ENCODE data around the gene UNC79.

UNC79 gene

DNA sequence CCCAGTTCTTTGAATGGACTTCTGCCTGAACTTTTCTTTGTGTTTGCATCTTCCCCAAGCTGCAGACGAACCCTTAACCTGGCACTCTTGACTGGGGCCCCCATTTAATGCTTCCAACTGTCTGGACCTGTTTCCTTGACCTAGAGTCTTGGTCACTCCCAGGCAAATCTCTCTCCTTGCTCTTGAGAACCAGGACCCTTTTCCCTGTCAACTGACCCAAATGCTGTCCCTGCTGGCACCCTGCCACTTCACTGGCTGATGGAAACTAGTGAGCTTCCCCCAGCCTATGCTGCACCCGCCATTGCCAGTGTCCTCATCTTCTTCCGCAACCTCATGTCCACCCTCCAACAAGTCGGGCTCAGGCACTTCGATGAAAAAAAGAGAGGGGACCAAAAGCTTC is 278.1 kb downstream of the UNC79 start:
- DNase-seq (ENCODE audit: low read depth): no peak

DNA sequence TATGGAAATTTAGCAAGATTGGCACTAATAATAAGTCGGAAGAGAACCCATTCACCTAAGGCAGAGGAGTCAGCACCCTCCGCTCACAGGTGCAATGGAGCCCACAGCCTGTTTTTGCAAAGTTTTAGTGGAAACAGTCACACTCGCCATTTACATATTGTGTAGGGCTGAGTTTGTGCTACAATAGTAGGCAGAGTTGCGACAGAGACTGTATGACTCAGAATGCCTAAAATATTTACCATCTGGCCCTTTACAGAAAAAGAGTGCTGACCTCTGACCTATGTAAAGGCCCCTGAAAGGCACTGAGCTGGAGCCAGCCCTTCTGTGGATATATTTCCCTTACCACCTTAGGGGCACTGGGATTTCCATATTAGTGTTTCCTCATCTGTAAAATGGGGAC is 278.5 kb downstream of the UNC79 start:
- DNase-seq (ENCODE audit: low read depth): no peak

DNA sequence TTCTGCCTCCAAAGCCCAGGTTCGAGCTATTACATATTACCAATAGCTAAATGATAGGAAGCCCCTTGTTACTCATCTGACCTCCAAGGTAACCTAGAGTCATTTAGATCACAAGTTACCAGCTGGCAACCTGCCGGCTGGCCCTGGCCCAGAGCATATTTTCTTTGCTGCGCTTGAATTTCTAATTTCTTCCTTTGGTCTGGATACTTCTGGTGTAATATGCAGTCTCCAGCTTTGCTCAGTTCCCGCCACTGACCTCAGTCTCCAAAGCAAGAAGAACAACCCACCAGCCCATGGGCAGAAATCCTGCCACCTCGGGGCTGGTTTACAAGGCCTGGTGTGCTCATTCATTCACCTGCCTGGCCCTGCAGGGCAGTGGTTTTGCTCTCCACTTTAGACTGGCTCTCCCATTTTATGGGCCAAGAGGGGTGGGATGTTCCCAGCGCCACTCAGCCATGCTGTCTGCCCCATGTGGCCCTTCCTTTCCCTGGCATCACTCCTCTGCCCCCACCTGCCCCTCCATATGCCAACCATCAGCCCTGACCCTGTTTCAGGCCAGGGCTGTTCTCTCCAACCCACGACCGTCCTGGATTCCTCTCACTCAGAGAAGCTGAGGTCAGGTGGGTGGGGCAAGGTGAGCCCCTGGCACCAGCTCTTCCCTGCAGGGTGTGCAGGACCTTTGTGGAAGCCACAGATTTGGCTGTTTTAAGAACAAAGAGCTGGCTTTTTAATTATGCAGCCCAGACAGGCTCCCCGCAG is 281.5 kb downstream of the UNC79 start:
- no peak for DNase-seq (ENCODE audit: low read depth)

DNA sequence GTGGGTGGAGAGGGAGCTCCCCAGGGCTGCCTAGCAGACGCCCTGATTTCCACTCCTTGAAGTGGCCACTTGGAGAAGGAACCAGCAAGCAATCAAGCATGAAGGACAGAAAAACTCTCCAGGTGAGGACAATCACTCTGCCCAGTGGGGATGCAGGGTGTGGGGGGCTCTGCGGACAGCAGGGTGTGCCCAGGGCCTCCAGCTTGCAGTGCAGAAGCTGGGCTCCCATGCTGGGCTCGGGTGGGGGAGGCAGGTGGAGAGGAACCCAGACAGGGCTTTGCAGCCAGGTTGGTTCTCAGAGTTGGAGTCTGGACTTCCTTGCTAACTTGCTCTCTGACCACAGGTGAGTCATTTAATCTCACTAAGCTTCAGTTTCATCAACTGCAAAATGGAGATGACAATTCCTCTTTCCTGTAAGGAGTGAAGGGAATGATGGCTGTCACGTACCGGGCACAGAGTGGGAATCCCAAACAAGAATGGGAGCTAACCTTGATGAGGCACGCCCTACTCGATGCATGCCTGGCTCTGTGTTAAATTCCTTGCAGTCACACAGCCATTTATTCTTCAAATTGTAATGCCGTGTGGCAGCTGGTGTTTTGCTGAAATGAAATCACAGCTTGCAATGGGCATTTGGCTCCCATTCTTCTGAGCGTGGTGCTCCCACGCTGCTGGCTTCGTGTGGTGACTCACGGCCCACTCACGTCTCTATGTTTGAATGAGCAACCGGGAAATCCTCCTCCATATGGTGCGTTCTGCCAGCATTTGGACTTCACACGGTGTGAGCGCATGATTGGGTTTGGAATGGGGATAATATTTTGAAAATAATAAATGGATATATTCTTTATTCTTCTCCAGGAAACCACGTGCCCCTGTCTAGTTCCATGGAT is 282.3 kb downstream of the UNC79 start:
- no peak for DNase-seq (ENCODE audit: low read depth)

DNA sequence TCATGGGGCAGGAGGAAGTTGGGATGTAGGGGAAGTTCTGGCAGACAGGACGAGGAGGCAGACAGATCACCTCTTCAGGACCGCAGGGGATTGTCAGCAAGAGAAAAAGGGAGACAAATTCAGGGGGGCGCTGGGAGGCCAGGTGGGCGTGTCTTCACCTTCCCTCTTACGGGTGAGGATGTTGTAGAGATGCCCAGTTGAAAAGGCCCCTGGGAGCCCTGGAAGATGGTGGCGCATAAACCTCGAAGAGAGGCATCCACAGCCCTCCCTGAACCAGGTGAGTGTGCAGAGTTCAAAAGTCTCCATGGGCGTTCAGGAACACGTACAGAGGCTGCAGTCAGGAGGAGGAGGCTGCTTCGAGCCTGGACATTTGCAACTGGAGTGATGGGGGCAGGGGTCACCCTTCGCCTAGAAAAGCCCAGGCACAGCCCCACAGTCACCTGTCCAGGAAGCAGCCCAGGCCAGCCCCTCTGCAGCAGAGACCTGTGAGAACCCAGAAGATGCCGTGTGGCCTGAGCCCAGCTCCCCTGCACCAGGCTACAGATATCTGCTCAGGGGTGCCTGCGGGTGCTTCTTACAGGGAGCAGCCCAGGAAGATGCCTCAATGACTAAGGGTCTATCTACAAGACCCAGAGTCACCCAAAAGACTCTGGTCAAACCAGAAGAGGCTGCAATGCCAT is 283.1 kb downstream of the UNC79 start:
- DNase-seq (ENCODE audit: low read depth): no peak

DNA sequence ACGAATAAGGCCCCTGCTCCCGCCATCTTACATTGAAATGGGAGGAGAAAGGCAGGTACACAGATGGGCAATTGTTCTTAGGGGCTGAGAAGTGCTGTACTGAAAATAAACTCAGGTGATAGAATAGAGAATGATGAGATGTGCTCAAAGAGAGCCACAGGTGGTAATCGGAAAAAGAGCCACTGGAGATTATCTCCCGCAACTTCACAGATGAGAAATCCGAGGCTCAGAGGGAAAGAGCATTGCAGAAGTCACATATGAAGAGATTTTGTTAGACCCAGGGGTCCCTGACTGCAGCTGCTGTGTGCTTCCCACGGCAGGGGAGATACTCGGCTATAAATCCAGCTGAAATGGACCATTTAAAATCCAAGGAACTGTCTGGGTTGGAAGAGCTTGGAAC is 283.9 kb downstream of the UNC79 start:
- no peak for DNase-seq (ENCODE audit: low read depth)

DNA sequence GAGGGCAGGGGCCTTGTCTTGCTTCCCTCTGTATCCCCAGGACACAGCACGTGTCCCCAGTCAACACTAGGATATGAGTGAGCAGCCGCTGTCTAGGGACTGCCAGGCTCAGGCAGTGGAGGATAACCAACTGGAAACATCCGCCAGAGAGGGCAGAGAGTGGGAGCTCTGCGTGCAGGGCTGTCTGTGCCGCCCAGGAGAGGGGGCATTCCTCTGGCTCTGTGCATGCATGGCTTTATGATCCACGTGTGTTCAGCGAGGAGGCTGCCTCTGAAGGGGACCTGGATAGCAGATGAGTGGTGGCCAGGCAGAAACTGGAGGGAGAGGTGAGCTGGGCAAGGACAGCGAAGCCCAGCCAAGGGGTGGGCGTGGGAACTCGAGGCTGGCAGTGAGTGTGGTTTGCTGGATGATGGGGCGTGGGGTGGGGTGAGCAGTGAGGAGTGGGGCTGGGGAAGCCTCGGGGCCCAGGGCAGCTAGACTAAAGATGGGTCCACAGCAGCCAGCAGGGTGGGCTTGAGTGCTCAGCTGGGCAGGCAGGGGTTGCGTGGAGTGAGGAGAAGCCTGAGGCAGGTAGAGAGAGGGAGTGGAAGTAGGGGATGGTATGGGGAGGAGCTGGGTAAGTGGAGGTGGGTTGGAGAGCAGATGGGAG is 284.7 kb downstream of the UNC79 start:
- DNase-seq (ENCODE audit: low read depth): no peak

DNA sequence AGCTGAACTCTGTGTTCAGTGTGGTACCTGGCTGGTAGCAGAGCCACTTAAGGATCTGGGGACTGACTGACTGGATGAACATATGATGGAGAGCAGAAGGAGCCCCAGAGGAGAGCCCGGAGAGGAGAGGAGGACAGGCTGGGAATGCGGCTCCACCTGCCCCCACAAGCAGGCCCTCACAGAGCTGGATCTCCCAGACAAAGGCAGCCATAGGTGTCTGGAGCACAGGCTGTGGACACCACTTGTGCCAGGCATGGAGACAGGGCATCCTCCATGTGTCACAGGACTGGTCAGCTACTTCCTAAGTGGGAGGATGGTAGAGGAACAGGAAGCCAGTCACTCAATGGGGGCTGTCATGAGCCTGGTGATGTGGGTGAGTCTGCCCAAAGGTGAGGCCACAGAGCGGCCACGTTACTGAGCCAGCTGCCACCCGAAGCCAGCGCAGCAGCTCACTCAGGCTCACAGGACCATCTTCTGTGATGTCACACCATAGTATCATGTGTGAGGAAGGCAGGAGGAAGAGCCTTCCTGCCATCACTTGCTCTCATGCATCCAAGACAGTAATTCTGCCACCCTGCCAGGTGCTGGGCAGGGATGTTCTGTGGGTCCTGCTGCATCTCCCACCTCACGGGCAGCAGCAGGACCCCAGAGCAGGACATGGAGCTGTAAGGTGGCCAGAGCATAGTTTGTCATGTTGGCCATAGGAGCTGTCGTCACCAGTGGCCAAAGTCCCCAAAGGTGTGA is 285.4 kb downstream of the UNC79 start:
- DNase-seq (ENCODE audit: low read depth): no peak

DNA sequence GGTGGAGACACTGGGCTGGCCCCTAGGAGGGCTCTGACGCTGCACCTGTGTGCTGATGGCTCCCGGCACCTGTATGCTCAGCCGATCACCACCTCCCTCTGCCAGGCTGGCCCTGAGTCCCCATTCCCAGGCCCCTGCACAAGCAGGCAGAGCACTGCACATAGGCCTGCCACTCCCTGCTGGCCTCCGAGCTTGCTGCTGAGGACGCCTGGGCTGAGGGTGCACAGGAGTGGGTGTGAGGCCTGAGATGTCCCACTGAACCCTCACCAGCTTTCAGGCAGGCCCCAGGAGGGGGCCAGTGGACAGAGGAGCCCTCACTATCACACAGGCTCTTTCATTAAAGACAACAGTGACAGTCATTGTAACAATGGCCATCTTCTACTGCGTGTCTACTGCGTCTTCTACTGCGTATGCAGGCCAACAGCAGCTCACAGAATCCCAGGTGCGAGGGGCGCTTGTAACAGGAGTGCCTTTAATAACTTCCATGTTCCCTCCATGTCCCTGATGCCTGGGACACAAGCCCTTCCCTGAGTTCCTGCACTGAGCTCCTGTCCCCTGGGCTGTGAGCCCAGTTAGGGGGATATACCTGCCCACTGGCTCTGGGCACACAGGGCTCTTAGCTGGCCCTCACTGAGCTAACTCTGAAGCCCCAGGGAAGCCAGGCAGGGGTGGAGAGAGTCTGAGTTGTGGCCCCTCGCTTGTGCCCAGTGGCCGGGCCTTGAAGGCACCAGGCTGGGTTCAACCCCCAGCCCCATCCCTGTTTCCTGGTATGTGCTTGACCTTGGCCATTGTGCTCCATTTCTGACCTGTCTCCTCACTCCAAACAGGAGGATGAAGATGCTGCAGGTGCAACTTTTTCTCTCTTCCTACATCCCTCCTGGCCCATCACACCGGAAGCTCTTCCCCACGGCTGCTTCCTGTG is 286.3 kb downstream of the UNC79 start:
- no peak for DNase-seq (ENCODE audit: low read depth)

DNA sequence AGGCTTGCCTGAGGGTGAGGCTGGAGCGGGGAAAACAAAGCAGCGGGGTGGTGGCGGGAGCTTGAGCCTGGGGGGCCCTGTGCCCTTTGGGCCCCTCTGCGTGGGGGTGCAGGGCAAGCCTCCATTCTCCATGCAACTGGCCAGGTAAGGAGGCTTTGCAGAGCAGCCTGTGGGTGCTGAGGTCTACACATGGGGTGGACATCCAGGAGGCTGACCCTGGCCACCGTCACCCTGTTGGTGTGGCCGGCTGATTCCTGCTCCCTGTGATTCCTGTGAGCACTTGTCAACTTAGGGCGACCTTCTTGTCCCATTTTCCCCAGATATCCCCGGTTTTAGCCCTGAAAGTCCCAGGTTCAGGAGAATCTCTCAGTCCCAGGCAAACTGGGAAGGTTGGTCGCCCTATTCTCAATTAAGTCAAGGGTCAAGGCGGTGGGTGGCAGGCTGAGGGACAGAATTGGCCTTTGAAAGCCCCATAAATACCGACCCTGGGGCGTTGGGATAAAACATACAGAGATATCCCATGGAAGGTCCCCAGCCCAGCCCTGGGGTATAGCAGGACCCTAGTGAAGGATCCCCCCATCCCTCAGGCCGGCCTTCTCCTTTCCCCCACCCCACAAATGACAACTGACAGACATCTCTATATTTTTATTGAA is 287.1 kb downstream of the UNC79 start:
- no peak for DNase-seq (ENCODE audit: low read depth)

DNA sequence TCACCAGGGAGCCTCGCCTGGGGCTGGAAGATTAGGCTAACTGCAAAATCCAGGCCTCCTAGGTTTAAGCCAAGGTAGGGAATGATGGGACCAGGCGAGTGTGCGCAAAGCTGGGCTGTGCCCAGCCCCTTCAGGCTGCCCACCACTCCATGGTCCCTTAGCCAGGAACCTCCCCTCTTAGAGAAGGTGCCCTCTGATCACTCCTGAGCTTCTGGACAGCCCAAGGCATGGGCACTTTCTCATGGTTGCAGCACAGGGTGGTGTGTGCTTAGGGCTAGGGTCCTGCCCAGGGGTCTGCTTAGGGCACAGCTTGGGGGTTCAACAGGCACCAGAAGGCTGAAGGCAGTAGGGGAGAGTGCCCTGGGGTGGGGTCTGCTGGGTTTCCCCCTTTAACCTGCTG is 288.5 kb downstream of the UNC79 start:
- no peak for DNase-seq (ENCODE audit: low read depth)

DNA sequence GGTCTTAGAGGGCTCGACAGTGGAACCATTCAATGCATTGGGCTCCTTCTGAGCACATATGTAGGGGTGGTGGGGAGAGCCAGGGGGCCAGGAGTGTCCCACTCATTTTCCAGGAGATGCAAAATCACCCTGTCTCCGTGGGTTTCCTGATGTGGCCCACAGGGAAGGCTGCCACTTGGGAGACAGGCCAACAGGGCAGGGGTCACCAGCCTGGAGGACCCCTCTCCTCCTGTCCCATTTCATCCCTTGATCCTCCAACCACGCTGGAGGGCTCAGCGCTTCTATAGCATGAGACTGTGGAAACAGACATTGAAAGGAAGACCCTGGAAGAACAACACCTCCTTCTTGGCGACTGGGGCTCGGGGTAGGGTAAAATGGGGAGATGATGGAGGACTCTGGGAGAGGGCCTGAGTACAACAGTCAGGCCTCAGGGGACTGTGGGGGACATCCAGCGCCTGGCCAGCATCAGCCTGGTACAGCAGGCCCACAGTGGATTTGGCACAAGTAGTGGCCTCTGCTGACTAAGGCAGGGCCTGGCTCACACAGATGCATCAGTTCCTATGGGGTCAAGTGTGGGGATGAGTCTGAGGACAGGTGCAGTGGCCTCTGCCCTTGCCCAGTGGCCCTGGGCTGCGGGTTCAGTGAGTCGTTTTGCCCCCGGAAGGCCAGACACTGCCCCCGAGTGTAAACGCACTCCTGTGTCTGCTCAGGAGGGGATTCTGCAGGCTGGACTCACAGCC is 289.5 kb downstream of the UNC79 start:
- DNase-seq (ENCODE audit: low read depth): no peak

DNA sequence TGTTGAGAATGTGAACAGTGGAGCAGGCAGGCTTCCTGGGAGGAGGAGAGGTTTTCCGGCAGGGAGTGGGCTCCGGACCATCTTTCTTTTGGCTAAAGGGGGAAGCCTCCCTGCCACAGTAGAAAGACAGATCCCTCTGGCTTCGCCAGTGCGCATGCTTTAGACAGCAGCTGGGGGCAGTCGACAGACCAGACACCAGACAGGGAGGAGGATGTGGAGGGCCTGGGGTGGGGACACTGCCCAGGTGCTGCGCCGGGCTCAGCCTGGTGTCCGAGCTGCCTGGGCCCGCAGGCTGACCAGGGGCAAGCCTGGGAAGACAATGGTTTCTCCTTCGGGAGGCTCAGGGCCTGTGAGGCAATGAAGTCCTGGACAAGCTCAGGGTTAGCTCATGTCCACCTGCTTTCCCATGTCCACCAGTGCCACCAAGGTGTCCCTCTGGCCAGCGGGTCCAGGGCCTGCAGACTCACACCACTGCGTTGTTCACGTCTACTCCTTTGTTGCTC is 290.3 kb downstream of the UNC79 start:
- no peak for DNase-seq (ENCODE audit: low read depth)

DNA sequence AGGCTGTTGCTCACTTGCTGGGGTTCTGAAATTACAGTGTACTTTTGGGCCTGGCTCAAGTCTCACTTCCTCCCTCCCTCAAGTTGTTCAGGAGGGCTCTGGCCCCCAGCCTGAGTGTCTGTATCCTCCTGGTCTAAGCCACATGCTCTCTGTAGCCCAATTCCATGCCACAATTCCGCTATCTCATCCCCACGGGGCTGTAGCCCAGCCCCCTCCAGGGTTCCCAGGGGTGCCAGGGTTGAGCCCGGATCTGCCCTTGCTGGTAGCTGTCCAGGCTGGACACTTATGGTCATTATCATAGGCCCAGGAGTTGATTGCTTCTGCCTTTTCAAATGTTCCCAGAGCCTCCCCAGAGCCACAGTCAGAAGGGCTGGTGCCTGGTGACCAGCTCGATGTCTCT is 292.3 kb downstream of the UNC79 start:
- DNase-seq (ENCODE audit: low read depth): no peak

DNA sequence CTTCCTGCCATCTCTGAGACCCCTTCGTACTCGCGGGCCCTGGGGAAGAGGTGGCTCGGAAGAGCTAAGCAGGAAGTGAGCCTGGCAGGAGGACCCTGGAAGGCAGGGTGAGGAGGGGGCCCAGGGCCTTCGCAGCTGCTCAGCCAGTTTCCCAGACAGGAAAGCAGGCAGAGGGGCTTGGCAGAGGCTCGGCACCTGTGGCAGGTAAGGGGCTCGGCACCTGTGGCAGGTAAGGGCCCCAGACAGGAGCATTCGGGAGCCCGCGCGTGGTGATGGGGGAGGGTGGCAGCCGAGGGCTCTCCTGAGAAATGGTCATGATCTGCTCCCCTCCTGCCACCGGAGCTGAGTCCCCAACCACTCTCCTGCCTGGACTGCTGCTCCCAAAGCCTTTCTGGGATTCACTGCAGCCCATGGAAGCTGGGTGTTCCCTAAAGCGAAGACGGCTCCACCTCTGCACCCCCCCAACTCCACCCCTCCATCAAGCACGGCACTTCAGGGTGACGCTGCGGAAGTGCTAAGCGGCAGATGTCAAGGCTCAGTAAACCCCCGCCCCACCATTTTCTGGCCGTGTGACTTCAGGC is 294.4 kb downstream of the UNC79 start:
- DNase-seq (ENCODE audit: low read depth): no peak

DNA sequence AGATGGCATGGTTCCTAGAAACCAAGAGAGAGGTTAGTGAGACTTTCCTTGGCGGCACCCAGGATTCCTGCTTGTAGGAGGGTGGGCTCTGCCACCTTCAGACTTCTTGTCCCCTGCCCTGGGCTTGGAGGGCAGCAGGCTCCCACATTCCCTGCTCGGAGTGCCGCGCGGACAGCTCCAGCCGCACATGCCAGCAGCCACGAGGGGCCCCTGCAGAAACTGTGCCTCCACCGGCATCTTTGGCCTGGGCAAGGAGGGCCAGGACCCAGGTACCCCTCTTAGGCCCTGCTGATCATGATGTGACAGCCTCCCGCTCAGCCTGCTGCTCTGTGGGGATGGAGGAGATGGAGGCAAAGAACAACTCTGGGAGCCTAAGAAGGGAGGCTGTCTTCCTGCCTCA is 295.3 kb downstream of the UNC79 start:
- DNase-seq (ENCODE audit: low read depth): no peak

DNA sequence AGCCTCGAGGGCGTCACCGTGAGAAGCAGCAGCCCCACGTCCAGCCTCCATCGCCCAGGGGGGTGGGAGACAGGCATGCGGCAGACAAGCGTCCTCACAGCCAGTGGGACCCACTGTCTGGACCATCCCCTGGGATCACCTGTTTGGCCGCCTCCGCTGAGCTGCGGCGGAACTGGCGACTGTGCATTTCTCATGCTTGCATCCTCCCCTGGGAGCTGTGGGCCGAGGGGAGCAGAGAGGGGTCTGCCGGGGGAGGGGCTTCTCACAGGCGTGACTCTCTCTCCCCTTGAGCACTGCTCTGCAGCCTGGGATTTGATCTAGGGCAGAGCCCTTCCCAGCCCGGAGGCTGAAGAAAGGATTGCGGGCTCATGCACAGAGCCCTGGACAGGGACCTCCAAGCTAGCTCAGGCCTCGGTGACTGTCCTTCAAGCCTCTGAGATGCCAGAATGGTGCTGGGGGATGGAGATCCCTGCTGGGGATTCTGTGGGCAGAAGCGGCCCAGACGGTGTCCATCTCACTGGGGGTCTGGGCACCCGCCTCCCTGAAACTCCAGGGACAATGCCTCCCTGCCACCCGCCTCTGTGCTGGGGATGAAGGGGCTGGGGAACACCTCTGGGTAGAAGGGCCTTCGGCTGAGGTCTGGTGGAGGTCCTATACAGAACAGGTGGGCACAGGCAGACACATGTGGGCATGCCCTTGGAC is 296.5 kb downstream of the UNC79 start:
- DNase-seq (ENCODE audit: low read depth): no peak
